HepG2 (cell line): ENCODE data around the gene CTNNA2. TPM values are rescaled to one million over a fixed set of nuclear protein-coding genes. Genes with fewer than 3 reads are reported as not detected.
A peak's percentile ranks its signal among the peaks of the same experiment; 100 is the strongest.

Experiments
- ATAC-seq: fragments of 200-7000 bp; cut with Tn5 transposase; 3 replicates; pipeline ENCODE4 v1.9.1; 2020; ENCODE audit warnings: mild to moderate bottlenecking, moderate library complexity
- BruUV-seq: library from RNA; stranded (reverse); fragments of 400-500 nt; replicated peaks from 2 replicates; lab custom pipeline; 2021; lab: Mats Ljungman, UMichigan
- CTCF ChIA-PET: fragments of 300-600 bp; formaldehyde crosslinking; extraction: SDS; loops from one replicate; lab custom pipeline; 2021; ENCODE audit warnings: low total read pairs, inconsistent platforms, low intra/inter-chr PET ratio; lab: Yijun Ruan, JAX
- POLR2A ChIA-PET: fragments of 350-600 bp; sonication (Branson Sonifier 250); formaldehyde crosslinking; loops from one replicate; lab custom pipeline; 2020; ENCODE audit warnings: antibody characterized with exemption, inconsistent platforms; lab: Yijun Ruan, JAX
- DNase-seq: peaks from one replicate; pipeline ENCODE4 v3.0.0-alpha.2; 2015; ENCODE audit warnings: low spot score
- FAIRE-seq: peaks from 3 replicates; lab custom pipeline; 2011; peaks lifted over from hg19 to GRCh38; lab: Jason Lieb, UNC
- H2AFZ ChIP-seq: one replicate; pipeline ENCODE4 v1.6.1; 2011; ENCODE audit warnings: low read length, inconsistent platforms
- H3K27ac ChIP-seq: fragments of 300-600 bp; 3 replicates; pipeline ENCODE4 v1.8.0; 2011; ENCODE audit warnings: mixed run types, mild to moderate bottlenecking, mixed read lengths, low read length, inconsistent platforms; ENCODE audit not compliant: insufficient read depth; ENCODE audit errors: extremely low read length
- H3K27me3 ChIP-seq, 2 experiments: fragments of 200-600 bp in 1 of 2; 2 replicates in 1 of 2; 3 replicates in 1 of 2; pipeline versions ENCODE4 v1.6.0 to v1.8.0; 2011; ENCODE audit warnings: low read length in 2 of 2, mild to moderate bottlenecking in 2 of 2, moderate library complexity in 2 of 2, inconsistent platforms in 1 of 2; ENCODE audit not compliant: insufficient read depth in 2 of 2, control insufficient read depth in 1 of 2
- H3K36me3 ChIP-seq, 2 experiments: fragments of 200-600 bp in 1 of 2; replicated peaks in 1 of 2; 2 replicates in 1 of 2; 3 replicates in 1 of 2; pipeline versions ENCODE4 v1.5.1 to v1.8.0; 2011; ENCODE audit warnings: low read length in 2 of 2, inconsistent platforms in 1 of 2; ENCODE audit not compliant: insufficient read depth in 2 of 2, control insufficient read depth in 1 of 2
- H3K4me1 ChIP-seq: 2 replicates; pipeline ENCODE4 v1.5.1; 2012; ENCODE audit warnings: low read length, inconsistent platforms; ENCODE audit not compliant: insufficient read depth
- H3K4me2 ChIP-seq: 2 replicates; pipeline ENCODE4 v1.6.0; 2011; ENCODE audit warnings: low read depth, low read length, inconsistent platforms
- H3K4me3 ChIP-seq, 3 experiments: fragments of 200-600 bp in 1 of 3; sonication (generic), shearing (Covaris generic) in 1 of 3; replicated peaks in 1 of 3; 2 replicates each; pipeline ENCODE4 v1.5.1; 2011 to 2016; ENCODE audit warnings: low read length in 3 of 3, inconsistent platforms in 2 of 3, low read depth in 2 of 3, mild to moderate bottlenecking in 2 of 3, control low read depth in 1 of 3, mixed read lengths in 1 of 3; ENCODE audit not compliant: insufficient read depth in 1 of 3
- H3K79me2 ChIP-seq: one replicate; pipeline ENCODE4 v1.6.1; 2011; ENCODE audit warnings: low read length, inconsistent platforms; ENCODE audit not compliant: insufficient read depth
- H3K9ac ChIP-seq: 2 replicates; pipeline ENCODE4 v1.6.0; 2011; ENCODE audit warnings: mild to moderate bottlenecking, low read depth, low read length, inconsistent platforms; ENCODE audit not compliant: insufficient read depth
- H3K9me3 ChIP-seq: 2 replicates; pipeline ENCODE4 v1.5.1; 2012; ENCODE audit warnings: mild to moderate bottlenecking, low read length
- H4K20me1 ChIP-seq: 2 replicates; pipeline ENCODE4 v1.6.0; 2011; ENCODE audit warnings: inconsistent platforms, mild to moderate bottlenecking, low read length, moderate library complexity; ENCODE audit not compliant: insufficient read depth
- DMTF1 ChIP-seq: sonication (generic); formaldehyde crosslinking; IDR thresholded peaks from 2 replicates; pipeline ENCODE4 v1.4.0; 2020; ENCODE audit warnings: mild to moderate bottlenecking, missing genetic modification reagents
- IRX3 ChIP-seq: sonication (generic); formaldehyde crosslinking; IDR thresholded peaks from 2 replicates; pipeline ENCODE4 v1.8.1; 2023; ENCODE audit warnings: mild to moderate bottlenecking, low read depth, missing genetic modification reagents, borderline replicate concordance
- MAFF ChIP-seq: IDR thresholded peaks from 2 replicates; pipeline ENCODE4 v1.6.1; 2011; ENCODE audit warnings: low read depth, low read length, improper control_type of control experiment
- MAFK ChIP-seq, 2 experiments: IDR thresholded peaks in 1 of 2; conservative IDR thresholded peaks in 1 of 2; 2 replicates each; pipeline ENCODE4 v1.6.1; 2011; ENCODE audit warnings: improper control_type of control experiment in 2 of 2, low read length in 2 of 2
- MTA1 ChIP-seq: sonication (generic); formaldehyde crosslinking; IDR thresholded peaks from 2 replicates; pipeline ENCODE4 v1.4.0; 2020; ENCODE audit warnings: missing genetic modification reagents, mild to moderate bottlenecking, borderline replicate concordance
- NFE2L1 ChIP-seq: sonication (generic); formaldehyde crosslinking; IDR thresholded peaks from 2 replicates; pipeline ENCODE4 v1.4.0; 2020; ENCODE audit warnings: missing genetic modification reagents, mild to moderate bottlenecking, borderline replicate concordance
- NRL ChIP-seq: sonication (generic); formaldehyde crosslinking; IDR thresholded peaks from 2 replicates; pipeline ENCODE4 v1.5.0; 2020; ENCODE audit warnings: missing genetic modification reagents, mild to moderate bottlenecking, moderate library complexity, borderline replicate concordance
- PBX3 ChIP-seq: sonication (generic); formaldehyde crosslinking; IDR thresholded peaks from 2 replicates; pipeline ENCODE4 v1.8.1; 2023; ENCODE audit warnings: missing genetic modification reagents, inconsistent platforms, borderline replicate concordance
- XBP1 ChIP-seq: sonication (generic); formaldehyde crosslinking; IDR thresholded peaks from 2 replicates; pipeline ENCODE4 v1.5.0; 2020; ENCODE audit warnings: missing genetic modification reagents
- ZFP36 ChIP-seq: fragments of 150-350 bp; IDR thresholded peaks from 2 replicates; pipeline ENCODE4 v1.6.1; 2018; ENCODE audit warnings: borderline replicate concordance, low read length, low read depth; ENCODE audit not compliant: partially characterized antibody
- ZNF138 ChIP-seq: sonication (generic); formaldehyde crosslinking; IDR thresholded peaks from 2 replicates; pipeline ENCODE4 v1.5.0; 2020; ENCODE audit warnings: mild to moderate bottlenecking, low read depth, missing genetic modification reagents
- ZNF335 ChIP-seq: sonication (generic); formaldehyde crosslinking; IDR thresholded peaks from 2 replicates; pipeline ENCODE4 v1.4.0; 2020; ENCODE audit warnings: missing genetic modification reagents
- ZNF367 ChIP-seq: sonication (generic); formaldehyde crosslinking; IDR thresholded peaks from 2 replicates; pipeline ENCODE4 v1.4.0; 2020; ENCODE audit warnings: missing genetic modification reagents, borderline replicate concordance
- ZNF639 ChIP-seq: conservative IDR thresholded peaks from 2 replicates; pipeline ENCODE4 v1.6.1; 2018; ENCODE audit warnings: missing genetic modification reagents
- WGBS: methylation state at CpG from one replicate; pipeline ENCODE4 v1.1.6; 2017; ENCODE audit warnings: low lambda C conversion rate; 5-methylcytosine and 5-hydroxymethylcytosine counted together
- in situ Hi-C: cut with HindIII; loops from 2 replicates; pipeline ENCODE4 v1.10.0; 2017; ENCODE audit warnings: low pct_unique_long_range_greater_than_20kb; ENCODE audit not compliant: extremely low pct_ligation_motif_present
- intact Hi-C: fragments of 100-400 bp; cut with micrococcal nuclease; formaldehyde crosslinking; loops from one replicate; pipeline ENCODE4 v1.10.0; 2022; ENCODE audit not compliant: unreplicated experiment
- polyA plus RNA-seq, 8 experiments: library from polyadenylated mRNA; depleted of rRNA in 3 of 8; stranded (reverse) in 7 of 8; unstranded in 1 of 8; fragments of >200 nt; fragmentation: Illumina TruSeq in 4 of 8; extraction: Trizol in 4 of 8; gene quantifications; 2 replicates each; pipeline versions ENCODE4 v1.2.1 to v1.2.3, GENCODE V29; 2011 to 2016; ENCODE audit warnings: low read depth in 4 of 8, missing spikeins in 1 of 8, mixed read lengths in 1 of 8; ENCODE audit not compliant: insufficient read depth in 1 of 8
- total RNA-seq, 5 experiments: library from RNA; depleted of rRNA; stranded (reverse); fragments of >200 nt; fragmentation: Illumina TruSeq; extraction: Trizol; gene quantifications; 2 replicates each; pipeline ENCODE4 v1.2.3, GENCODE V29; 2016; ENCODE audit warnings: low read depth in 1 of 5

Gene CTNNA2
- total and polyA plus RNA-seq, 2 of the 13 experiments (the other 11 are each of a cell fraction or from before 2014, with no cell fraction given): not detected

GRCh38 chr2:79666430-79666829, 153.6 kb downstream of the CTNNA2 start:
- CTCF ChIA-PET: no interaction called here
- H4K20me1 ChIP-seq: no peaks in the 10 kb centered on the region
- POLR2A ChIA-PET: no interaction called here
- no peak for ATAC-seq
- H3K9ac ChIP-seq: no peak overlapping the region
- in situ Hi-C loops: no loop called here
- H3K79me2 ChIP-seq: no peaks in the 10 kb centered on the region
- WGBS: 2% methylated on average over 4 of the region's 4 CpGs
- no peaks in the 10 kb centered on the region for H3K9me3 ChIP-seq
- TF ChIP-seq MAFK (conservative IDR thresholded peaks at IDR 0.05 in 1 of 2, IDR thresholded peaks at IDR 0.05 in 1 of 2; ENCODE audit: low read length in 2 of 2): peak; percentile 93 to 97
- no peak for TF ChIP-seq DMTF1 (CRISPR knock-in tag)
- no peak for TF ChIP-seq IRX3
- no peak for TF ChIP-seq NRL (CRISPR knock-in tag)
- peak; percentile 95 for TF ChIP-seq MAFF
- no peak for TF ChIP-seq PBX3 (CRISPR knock-in tag)
- TF ChIP-seq ZNF367 (CRISPR knock-in tag): no peak
- no peak for TF ChIP-seq XBP1 (CRISPR knock-in tag)
- TF ChIP-seq ZFP36: no peak
- no peak for TF ChIP-seq ZNF639 (CRISPR knock-in tag)
- TF ChIP-seq NFE2L1 (CRISPR knock-in tag): no peak
- TF ChIP-seq ZNF138 (CRISPR knock-in tag): no peak
- TF ChIP-seq ZNF335 (CRISPR knock-in tag): no peak
- TF ChIP-seq MTA1 (CRISPR knock-in tag): no peak
- BruUV-seq: no TSS peak
- no peak overlapping the region for H3K4me2 ChIP-seq
- no peaks in the 10 kb centered on the region for H3K36me3 ChIP-seq
- intact Hi-C loops: no loop called here
- no peaks in the 10 kb centered on the region for H3K4me1 ChIP-seq
- no peak for FAIRE-seq
- no peak overlapping the region for H2AFZ ChIP-seq
- H3K4me3 ChIP-seq: no peak overlapping the region
- no peak overlapping the region for H3K27ac ChIP-seq
- H3K27me3 ChIP-seq: peaks cover 0 to 4% of the 10 kb centered on the region in 2 experiments; a peak in 1 of 5 replicates
- DNase-seq: no peak
